ENCODE results near the gene CDH23. TPM values are rescaled to one million over a fixed set of nuclear protein-coding genes. Genes with fewer than 3 reads are reported as not detected.

Gene CDH23
- total and polyA plus RNA-seq, 10 of the 15 experiments (the other 5 are each of a cell fraction or from before 2014, with no cell fraction given): 0.09 to 0.40 (median 0.15) TPM; not detected in 1

DNA sequence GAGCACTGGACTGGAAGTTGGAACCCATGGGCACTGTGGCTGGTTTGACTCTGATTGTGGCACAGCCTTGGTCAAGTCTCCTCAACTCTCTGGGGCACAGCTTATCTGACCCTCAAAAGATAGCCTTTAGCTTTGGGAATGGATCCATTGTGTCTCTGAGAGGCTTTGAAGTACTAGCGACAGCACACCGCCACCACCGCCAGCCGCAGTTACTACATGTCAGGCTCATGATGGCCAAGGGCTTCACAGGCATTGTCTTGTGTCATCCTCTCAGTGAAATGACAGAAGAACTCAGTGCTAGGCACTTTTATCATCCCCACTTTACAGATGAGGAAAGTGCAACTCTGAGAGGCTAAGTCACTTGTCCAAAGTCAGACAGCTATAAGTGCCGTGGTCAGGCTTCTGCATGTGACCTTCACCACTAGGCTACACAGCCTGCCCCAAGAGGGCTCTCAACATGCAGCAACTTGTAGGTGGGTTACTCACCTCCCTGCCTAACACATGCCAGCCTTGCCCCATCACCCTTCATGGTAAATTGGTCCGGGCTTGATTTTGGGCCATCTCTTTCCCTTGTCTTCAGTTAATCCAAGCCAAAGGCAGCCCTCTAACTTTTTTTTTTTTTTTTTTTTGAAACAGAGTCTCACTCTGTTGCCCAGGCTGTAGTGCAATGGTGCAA is 278.7 kb downstream of the CDH23 start:
- Histone ChIP-seq H3K79me2 (ENCODE audit: control insufficient read depth, insufficient read depth, low read length) (no peaks in the 10 kb centered on the region), H3K36me3 (ENCODE audit: control insufficient read depth in 2 of 2, insufficient read depth in 2 of 2, low read length in 1 of 2) (no peaks in the 10 kb centered on the region), H3K9ac (ENCODE audit: control insufficient read depth, insufficient read depth, low read length) (no peak overlapping the region), H3K9me3 (replicated peaks; ENCODE audit: control insufficient read depth, insufficient read depth, low read length) (no peaks in the 10 kb centered on the region), H3K27ac (ENCODE audit: control insufficient read depth, insufficient read depth) (no peak overlapping the region), H3K4me3 (no peak overlapping the region), H3K27me3 (replicated peaks in 1 of 2; ENCODE audit: control insufficient read depth in 2 of 2, insufficient read depth in 2 of 2, low read length in 1 of 2) (no peaks in the 10 kb centered on the region), H4K20me1 (ENCODE audit: control insufficient read depth, insufficient read depth) (no peaks in the 10 kb centered on the region), H2AFZ (ENCODE audit: control insufficient read depth, low read depth, low read length) (no peak overlapping the region), H3K4me2 (ENCODE audit: control insufficient read depth, insufficient read depth) (no peak overlapping the region), H3K4me1 (ENCODE audit: control insufficient read depth, insufficient read depth, low read length) (no peaks in the 10 kb centered on the region; the same call in 1 of the 2 replicates)
- RAD21 ChIA-PET (ENCODE audit: unreplicated experiment): interaction anchor here (0.6 kb wide), 2 partner anchors 278 to 969 kb away, joined by 3 read pairs; no protein-coding TSS in a partner anchor
- intact Hi-C loops (cut with micrococcal nuclease; ENCODE audit: unreplicated experiment): no loop called here
- in situ Hi-C loops (cut with MboI): no loop called here
- ATAC-seq: no peak
- no peak for DNase-seq (ENCODE audit: low read depth, low spot score)
- 89% methylated on average over 6 of the region's 6 CpGs for WGBS (ENCODE audit: insufficient coverage, insufficient replicate concordance, low lambda C conversion rate, missing lambda C conversion rate)
- no peak for FAIRE-seq
- no TSS peak for BruUV-seq (replicated peaks)
- TF ChIP-seq JUND (IDR thresholded peaks at IDR 0.05; ENCODE audit: low read depth, low read length): no peak
- no peak for TF ChIP-seq NRF1 (conservative IDR thresholded peaks at IDR 0.05; ENCODE audit: low read depth, low read length)
- no peak for TF ChIP-seq IKZF2 (IDR thresholded peaks at IDR 0.05)
- TF ChIP-seq CHD1 (IDR thresholded peaks at IDR 0.05; ENCODE audit: low read depth, low read length): no peak
- TF ChIP-seq E2F8 (IDR thresholded peaks at IDR 0.05; ENCODE audit: low read depth, partially characterized antibody): no peak
- TF ChIP-seq MEF2B (IDR thresholded peaks at IDR 0.05; ENCODE audit: partially characterized antibody, poor library complexity, severe bottlenecking): no peak
- no peak for TF ChIP-seq BCL3 (IDR thresholded peaks at IDR 0.05; ENCODE audit: borderline replicate concordance, insufficient read depth, low read depth, low read length, poor library complexity, severe bottlenecking)
- TF ChIP-seq NR2C1 (IDR thresholded peaks at IDR 0.05): no peak
- TF ChIP-seq, protein P1, sequence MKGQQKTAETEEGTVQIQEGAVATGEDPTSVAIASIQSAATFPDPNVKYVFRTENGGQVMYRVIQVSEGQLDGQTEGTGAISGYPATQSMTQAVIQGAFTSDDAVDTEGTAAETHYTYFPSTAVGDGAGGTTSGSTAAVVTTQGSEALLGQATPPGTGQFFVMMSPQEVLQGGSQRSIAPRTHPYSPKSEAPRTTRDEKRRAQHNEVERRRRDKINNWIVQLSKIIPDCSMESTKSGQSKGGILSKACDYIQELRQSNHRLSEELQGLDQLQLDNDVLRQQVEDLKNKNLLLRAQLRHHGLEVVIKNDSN (IDR thresholded peaks at IDR 0.05; ENCODE audit: borderline replicate concordance, extremely low read length, insufficient read depth, low read depth, low read length): no peak
- TF ChIP-seq SUPT20H (IDR thresholded peaks at IDR 0.05; ENCODE audit: borderline replicate concordance, control insufficient read depth, low read depth, low read length): no peak
- SMC1A ChIA-PET (ENCODE audit: uncharacterized antibody, unreplicated experiment): no interaction called here
- CTCF ChIA-PET: interaction anchor here (1.8 to 3.3 kb wide), 3 partner anchors 21 to 221 kb away, joined by 7 to 12 read pairs (median 8); no protein-coding TSS in a partner anchor
- POLR2A ChIA-PET: no interaction called here

Data from GM12878 (cell line).